ENCODE results near the gene NSMCE1.
"Not testable (repeated sequence)": the region's sequence is repeated elsewhere in the genome, so short reads cannot be mapped to it uniquely, and the experiment has no call there.

Gene NSMCE1

GRCh38 chr16:27248886-27249285 lies 19.7 kb downstream of the NSMCE1 start:
- Mint-ChIP-seq H3K27ac (peak overlapping the region; percentile 68), H3K36me3 (ENCODE audit: low read depth) (peaks cover 52% of the 10 kb centered on the region), H3K4me3 (peak overlapping the region; percentile 7), H3K4me1 (peaks cover 93% of the 10 kb centered on the region)
- not testable (repeated sequence) for ATAC-seq, DNase-seq, H3K9me3 Mint-ChIP-seq, H3K27me3 Mint-ChIP-seq

GRCh38 chr16:27248036-27248435 lies 20.5 kb downstream of the NSMCE1 start:
- Mint-ChIP-seq H3K4me3 (peak overlapping the region; percentile 15), H3K27ac (peak overlapping the region; percentile 92), H3K27me3 (no peaks in the 10 kb centered on the region), H3K36me3 (ENCODE audit: low read depth) (peaks cover 52% of the 10 kb centered on the region), H3K4me1 (peaks cover 93% of the 10 kb centered on the region), H3K9me3 (peaks cover 4% of the 10 kb centered on the region)
- ATAC-seq (no peak), DNase-seq (no peak)

DNA sequence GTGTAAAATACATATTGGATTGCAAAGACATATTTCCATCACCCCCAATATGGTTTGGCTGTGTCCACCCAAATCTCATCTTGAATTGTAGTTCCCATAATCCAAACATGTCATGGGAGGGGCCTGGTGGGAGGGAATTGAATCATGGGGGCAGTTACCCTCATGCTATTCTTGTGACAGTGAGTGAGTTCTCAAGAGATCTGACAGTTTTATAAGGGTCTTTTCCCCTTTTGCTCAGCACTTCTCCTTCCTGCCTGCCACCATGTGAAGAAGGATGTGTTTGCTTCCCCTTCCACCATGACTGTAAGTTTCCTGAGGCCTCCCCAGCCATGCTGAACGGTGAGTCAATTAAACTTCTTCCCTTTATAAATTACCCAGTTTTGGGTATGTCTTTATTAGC lies 21.5 kb downstream of the NSMCE1 start:
- not testable (repeated sequence) for DNase-seq, H3K4me3 Mint-ChIP-seq, ATAC-seq, H3K9me3 Mint-ChIP-seq, H3K27me3 Mint-ChIP-seq
- peak overlapping the region; percentile 92 for H3K27ac Mint-ChIP-seq
- H3K36me3 Mint-ChIP-seq (ENCODE audit: low read depth): peaks cover 49% of the 10 kb centered on the region
- H3K4me1 Mint-ChIP-seq: peaks cover 93% of the 10 kb centered on the region

GRCh38 chr16:27246439-27246838 lies 22.1 kb downstream of the NSMCE1 start:
- Mint-ChIP-seq H3K4me1 (peaks cover 93% of the 10 kb centered on the region), H3K9me3 (peaks cover 4% of the 10 kb centered on the region), H3K36me3 (ENCODE audit: low read depth) (peaks cover 46% of the 10 kb centered on the region), H3K27me3 (no peaks in the 10 kb centered on the region), H3K27ac (peak overlapping the region; percentile 92), H3K4me3 (no peak overlapping the region)
- ATAC-seq: no peak
- no peak for DNase-seq

DNA sequence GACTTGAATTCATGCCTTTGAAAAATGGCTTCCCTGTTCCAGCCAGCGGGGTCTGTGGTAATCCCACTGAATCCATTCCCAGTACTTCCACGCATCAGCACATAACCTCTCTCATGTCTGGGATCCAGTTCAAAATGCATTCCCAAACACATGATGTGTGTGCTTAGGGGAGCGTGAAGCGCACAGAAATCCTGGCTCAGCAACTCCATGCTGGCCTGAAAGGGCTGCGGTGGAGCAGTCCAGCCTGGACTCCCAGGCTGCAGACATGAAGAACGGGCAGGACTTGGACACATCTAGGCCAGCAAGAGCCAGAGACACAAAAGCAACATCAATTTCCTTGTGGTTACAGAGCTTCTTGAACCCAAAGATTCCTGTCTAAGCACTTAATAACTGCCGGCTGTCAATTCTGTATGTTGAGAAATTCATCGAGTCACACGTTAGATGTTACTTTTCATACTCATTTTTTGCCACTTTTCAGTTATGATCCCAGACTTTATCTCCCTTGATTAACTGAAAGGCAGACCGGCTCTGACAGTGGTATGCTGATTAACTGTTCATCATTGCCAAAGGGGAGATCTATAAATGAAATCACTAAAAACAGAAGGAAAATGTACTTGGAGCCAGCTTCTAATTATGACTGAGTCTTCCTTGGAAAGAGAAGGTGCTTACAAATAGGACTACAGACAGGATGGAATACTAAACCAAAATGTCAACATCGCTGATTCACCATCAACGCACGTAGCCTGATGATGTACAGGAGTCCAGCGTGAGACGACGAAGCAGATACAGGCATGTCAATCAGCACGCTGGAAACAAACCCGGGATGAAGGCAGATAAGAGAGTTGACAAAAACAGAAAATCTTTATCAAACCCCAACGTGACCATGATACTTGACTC lies 23.0 kb downstream of the NSMCE1 start:
- Mint-ChIP-seq H3K36me3 (ENCODE audit: low read depth) (peaks cover 45% of the 10 kb centered on the region), H3K27me3 (no peaks in the 10 kb centered on the region), H3K4me3 (peak overlapping the region; percentile 5), H3K27ac (peak overlapping the region; percentile 92), H3K9me3 (peaks cover 4% of the 10 kb centered on the region), H3K4me1 (peaks cover 94% of the 10 kb centered on the region)
- peak; percentile 61 for DNase-seq
- ATAC-seq: peak; percentile 90

DNA sequence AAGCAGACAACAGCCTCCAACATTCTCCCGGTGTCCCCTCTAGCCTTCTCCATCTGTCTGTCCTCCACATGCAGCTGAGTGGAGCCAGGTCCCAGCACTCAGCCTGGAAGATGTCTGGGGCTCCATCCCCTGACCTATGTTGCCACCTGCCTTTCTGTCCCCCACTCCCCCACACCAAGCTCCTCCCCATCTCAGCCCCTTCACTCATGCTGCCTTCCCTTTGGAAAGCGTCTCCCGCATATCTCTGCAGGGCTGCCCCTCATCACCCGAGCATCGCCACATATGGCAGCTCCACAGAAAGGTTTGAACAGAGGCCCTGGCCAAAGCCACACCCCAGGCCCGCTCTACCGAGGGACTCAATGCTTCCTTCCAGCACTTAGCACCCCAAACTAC lies 24.2 kb downstream of the NSMCE1 start:
- no peaks in the 10 kb centered on the region for H3K27me3 Mint-ChIP-seq
- H3K4me3 Mint-ChIP-seq: no peak overlapping the region
- ATAC-seq: no peak
- H3K36me3 Mint-ChIP-seq (ENCODE audit: low read depth): peaks cover 40% of the 10 kb centered on the region
- H3K4me1 Mint-ChIP-seq: peaks cover 94% of the 10 kb centered on the region
- peaks cover 4% of the 10 kb centered on the region for H3K9me3 Mint-ChIP-seq
- H3K27ac Mint-ChIP-seq: peak overlapping the region; percentile 92
- no peak for DNase-seq

GRCh38 chr16:27243725-27244362 lies 24.7 kb downstream of the NSMCE1 start:
- H3K27me3 Mint-ChIP-seq: no peaks in the 10 kb centered on the region
- no peak for ATAC-seq
- H3K36me3 Mint-ChIP-seq (ENCODE audit: low read depth): peaks cover 39% of the 10 kb centered on the region
- peak overlapping the region; percentile 92 for H3K27ac Mint-ChIP-seq
- H3K9me3 Mint-ChIP-seq: peaks cover 4% of the 10 kb centered on the region
- no peak overlapping the region for H3K4me3 Mint-ChIP-seq
- H3K4me1 Mint-ChIP-seq: peaks cover 94% of the 10 kb centered on the region
- DNase-seq: no peak

GRCh38 chr16:27242868-27243590 lies 25.5 kb downstream of the NSMCE1 start:
- no peak for ATAC-seq
- Mint-ChIP-seq H3K36me3 (ENCODE audit: low read depth) (peaks cover 35% of the 10 kb centered on the region), H3K27me3 (no peaks in the 10 kb centered on the region), H3K9me3 (peaks cover 3% of the 10 kb centered on the region), H3K27ac (peak overlapping the region; percentile 92), H3K4me3 (peak overlapping the region; percentile 51), H3K4me1 (peaks cover 96% of the 10 kb centered on the region)
- no peak for DNase-seq

DNA sequence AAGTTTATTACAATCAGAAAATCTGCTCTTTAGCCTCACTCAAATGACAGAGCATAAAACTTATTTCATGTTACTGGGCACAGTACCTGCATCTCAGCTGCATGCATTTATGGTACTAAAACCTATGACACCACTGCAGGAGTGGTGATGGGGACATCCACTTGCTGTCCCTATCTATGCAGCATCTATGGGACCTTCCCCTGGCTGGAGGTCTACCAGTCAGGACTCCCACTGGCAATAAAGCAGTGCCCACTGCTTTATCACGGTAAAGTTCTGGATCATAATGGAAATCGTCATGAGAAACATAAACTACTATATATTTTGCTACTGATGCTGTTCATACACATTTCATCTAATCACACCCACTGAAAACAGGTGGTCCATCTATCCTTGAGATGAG lies 26.2 kb downstream of the NSMCE1 start:
- Mint-ChIP-seq H3K9me3 (no peaks in the 10 kb centered on the region), H3K27ac (peak overlapping the region; percentile 92), H3K27me3 (no peaks in the 10 kb centered on the region), H3K4me3 (peak overlapping the region; percentile 51), H3K4me1 (peaks cover 96% of the 10 kb centered on the region), H3K36me3 (ENCODE audit: low read depth) (peaks cover 31% of the 10 kb centered on the region)
- DNase-seq (no peak), ATAC-seq (no peak)

GRCh38 chr16:27241658-27242057 lies 26.9 kb downstream of the NSMCE1 start:
- H3K9me3 Mint-ChIP-seq: no peaks in the 10 kb centered on the region
- H3K4me3 Mint-ChIP-seq: no peak overlapping the region
- peaks cover 26% of the 10 kb centered on the region for H3K36me3 Mint-ChIP-seq (ENCODE audit: low read depth)
- ATAC-seq (no peak), DNase-seq (no peak)
- peak overlapping the region; percentile 29 for H3K27ac Mint-ChIP-seq
- no peaks in the 10 kb centered on the region for H3K27me3 Mint-ChIP-seq
- peaks cover 96% of the 10 kb centered on the region for H3K4me1 Mint-ChIP-seq

DNA sequence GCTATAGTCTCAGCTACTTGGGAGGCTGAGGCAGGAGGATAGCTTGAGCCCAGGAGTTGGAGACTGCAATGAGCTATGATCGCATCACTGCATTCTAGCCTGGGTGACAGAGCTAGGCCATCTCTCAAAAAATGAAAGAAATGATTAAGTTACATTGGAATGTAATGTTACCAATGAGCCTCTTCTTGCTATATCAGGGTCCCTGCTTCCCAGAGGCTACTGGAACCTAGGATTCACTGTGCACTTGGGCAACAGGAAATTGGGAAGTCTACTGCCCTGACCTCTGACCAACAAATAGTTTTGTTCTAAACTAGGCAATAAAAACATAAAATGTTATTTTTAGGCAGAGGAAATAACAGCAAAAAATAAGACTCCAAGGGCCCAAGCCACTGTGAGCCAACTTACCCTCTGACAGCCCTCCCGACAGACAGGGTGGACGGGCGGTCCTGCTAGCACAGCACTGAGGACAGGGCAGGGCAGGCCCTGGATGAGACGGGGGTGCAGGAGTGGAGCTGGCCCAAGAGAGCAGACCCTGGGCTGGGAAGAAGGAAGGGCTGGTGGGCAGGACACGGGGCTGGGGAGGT lies 27.5 kb downstream of the NSMCE1 start:
- no peak for DNase-seq
- no peak overlapping the region for H3K27ac Mint-ChIP-seq
- peaks cover 26% of the 10 kb centered on the region for H3K36me3 Mint-ChIP-seq (ENCODE audit: low read depth)

GRCh38 chr16:27239906-27240655 lies 28.5 kb downstream of the NSMCE1 start:
- ATAC-seq (no peak), DNase-seq (no peak)
- Mint-ChIP-seq H3K4me1 (peaks cover 96% of the 10 kb centered on the region), H3K9me3 (no peaks in the 10 kb centered on the region), H3K27me3 (no peaks in the 10 kb centered on the region), H3K27ac (peak overlapping the region; percentile 100), H3K36me3 (ENCODE audit: low read depth) (peaks cover 23% of the 10 kb centered on the region), H3K4me3 (no peak overlapping the region)

More for the DNA sequence above, 27.5 kb downstream of the NSMCE1 start:
- H3K4me3 Mint-ChIP-seq: no peak overlapping the region
- ATAC-seq: no peak
- peaks cover 96% of the 10 kb centered on the region for H3K4me1 Mint-ChIP-seq
- no peaks in the 10 kb centered on the region for H3K9me3 Mint-ChIP-seq
- H3K27me3 Mint-ChIP-seq: no peaks in the 10 kb centered on the region

GRCh38 chr16:27239026-27239425 lies 29.5 kb downstream of the NSMCE1 start:
- Mint-ChIP-seq H3K27me3 (no peaks in the 10 kb centered on the region), H3K36me3 (ENCODE audit: low read depth) (peaks cover 23% of the 10 kb centered on the region), H3K4me3 (no peak overlapping the region), H3K27ac (peak overlapping the region; percentile 100), H3K9me3 (no peaks in the 10 kb centered on the region), H3K4me1 (peaks cover 96% of the 10 kb centered on the region)
- ATAC-seq (no peak), DNase-seq (no peak)

DNA sequence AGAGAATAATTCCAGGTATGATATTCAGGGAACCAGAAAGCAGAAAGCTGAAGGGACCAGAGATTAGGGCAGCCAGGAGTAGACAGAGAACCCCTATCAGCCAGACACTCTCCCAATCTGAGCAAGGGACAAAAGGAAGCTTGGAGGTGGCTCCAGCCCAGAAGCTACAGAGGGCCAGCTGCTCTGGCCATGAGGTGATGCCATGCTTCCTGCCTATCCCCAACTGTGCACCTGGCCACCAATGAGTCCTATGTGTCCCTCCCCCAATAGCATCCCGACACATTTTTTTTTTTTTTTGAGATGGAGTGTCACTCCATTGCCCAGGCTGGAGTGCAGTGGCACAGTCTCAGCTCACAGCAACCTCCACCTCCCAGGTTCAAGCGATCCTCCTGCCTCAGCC lies 30.0 kb downstream of the NSMCE1 start:
- Mint-ChIP-seq H3K9me3 (no peaks in the 10 kb centered on the region), H3K27ac (peak overlapping the region; percentile 100), H3K27me3 (no peaks in the 10 kb centered on the region), H3K4me1 (peaks cover 96% of the 10 kb centered on the region), H3K4me3 (peak overlapping the region; percentile 61), H3K36me3 (ENCODE audit: low read depth) (peaks cover 27% of the 10 kb centered on the region)
- DNase-seq (no peak), ATAC-seq (no peak)
